ENCODE results near the gene TRMT61A. TPM values are rescaled to one million over a fixed set of nuclear protein-coding genes. Genes with fewer than 3 reads are reported as not detected.

TRMT61A gene
- polyA plus RNA-seq, 1 experiment, result 11.7 TPM

DNA sequence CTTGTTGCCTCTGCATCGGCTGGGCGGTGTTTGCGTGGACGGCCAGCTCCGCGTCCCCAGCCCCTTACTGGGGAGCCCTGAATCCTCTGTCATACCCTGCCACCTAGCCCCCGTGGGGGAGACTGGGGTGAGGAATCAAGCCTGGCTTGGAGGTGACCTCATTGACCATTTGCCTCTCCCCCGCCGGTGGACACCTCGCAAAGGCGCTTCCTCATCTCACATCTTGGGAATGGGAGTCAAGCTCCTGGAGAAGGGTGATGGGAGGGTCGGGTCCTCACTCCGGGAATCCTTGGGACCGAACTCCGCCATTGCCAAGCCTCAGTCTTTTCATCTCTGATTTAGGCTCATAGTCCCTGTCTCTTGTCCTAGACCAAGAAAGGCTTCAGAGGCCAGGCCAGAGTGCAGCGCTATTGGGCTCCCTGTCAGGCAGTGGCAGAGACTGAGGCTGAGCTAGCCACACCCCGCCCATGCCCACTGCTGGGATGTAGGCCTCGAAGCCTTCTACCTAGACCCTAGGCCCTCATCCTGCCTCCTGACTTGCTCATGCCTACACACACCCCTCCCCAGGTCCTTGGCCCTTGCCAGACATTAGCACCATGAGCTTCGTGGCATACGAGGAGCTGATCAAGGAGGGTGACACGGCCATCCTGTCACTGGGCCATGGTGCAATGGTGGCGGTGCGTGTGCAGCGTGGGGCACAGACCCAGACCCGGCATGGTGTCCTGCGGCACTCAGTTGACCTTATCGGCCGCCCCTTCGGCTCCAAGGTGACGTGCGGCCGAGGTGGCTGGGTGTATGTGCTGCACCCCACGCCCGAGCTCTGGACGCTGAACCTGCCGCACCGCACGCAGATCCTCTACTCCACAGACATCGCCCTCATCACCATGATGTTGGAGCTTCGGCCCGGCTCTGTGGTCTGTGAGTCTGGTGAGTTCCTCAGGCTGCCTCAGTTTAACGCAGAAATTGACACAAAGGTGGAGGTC is 678 bp downstream of the TRMT61A start:
- Histone ChIP-seq H3K4me3 (ENCODE audit: low read depth, low read length) (peak overlapping the region; percentile 96), H3K36me3 (ENCODE audit: control insufficient read depth, insufficient read depth, low read length) (peaks cover 5% of the 10 kb centered on the region), H3K27me3 (ENCODE audit: control insufficient read depth, insufficient read depth, low read length) (no peaks in the 10 kb centered on the region)
- DNase-seq (ENCODE audit: low read depth), result no peak
- ChIA-PET POLR2A (no interaction called here), CTCF (interaction anchor here (1.3 to 3.0 kb wide), 5 partner anchors 9 to 30 kb away, joined by 4 to 18 read pairs (median 8); no protein-coding TSS in a partner anchor)
- TF ChIP-seq, protein P1, sequence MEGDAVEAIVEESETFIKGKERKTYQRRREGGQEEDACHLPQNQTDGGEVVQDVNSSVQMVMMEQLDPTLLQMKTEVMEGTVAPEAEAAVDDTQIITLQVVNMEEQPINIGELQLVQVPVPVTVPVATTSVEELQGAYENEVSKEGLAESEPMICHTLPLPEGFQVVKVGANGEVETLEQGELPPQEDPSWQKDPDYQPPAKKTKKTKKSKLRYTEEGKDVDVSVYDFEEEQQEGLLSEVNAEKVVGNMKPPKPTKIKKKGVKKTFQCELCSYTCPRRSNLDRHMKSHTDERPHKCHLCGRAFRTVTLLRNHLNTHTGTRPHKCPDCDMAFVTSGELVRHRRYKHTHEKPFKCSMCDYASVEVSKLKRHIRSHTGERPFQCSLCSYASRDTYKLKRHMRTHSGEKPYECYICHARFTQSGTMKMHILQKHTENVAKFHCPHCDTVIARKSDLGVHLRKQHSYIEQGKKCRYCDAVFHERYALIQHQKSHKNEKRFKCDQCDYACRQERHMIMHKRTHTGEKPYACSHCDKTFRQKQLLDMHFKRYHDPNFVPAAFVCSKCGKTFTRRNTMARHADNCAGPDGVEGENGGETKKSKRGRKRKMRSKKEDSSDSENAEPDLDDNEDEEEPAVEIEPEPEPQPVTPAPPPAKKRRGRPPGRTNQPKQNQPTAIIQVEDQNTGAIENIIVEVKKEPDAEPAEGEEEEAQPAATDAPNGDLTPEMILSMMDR (IDR thresholded peaks at IDR 0.05; ENCODE audit: insufficient read depth, low read depth, low read length), result no peak

DNA sequence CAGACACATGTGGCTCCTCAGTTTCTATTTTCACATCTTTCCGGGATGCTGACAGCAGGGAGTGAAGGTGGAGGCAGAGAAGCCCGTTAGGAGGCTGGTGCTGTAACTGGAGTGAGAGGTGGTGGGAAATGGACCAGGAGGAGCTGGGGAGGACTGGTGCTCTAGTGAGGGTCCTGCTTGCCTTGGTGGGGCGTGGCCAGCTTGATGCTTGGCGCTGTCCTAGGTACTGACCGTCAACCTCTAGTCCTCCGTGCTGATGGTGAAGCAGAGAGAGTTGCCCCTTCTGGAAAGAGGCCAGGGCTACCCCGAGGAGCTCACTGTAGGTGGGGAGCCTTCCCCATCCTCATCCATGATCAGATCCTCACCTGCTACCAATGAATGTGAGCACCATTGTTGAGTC is 1.4 kb downstream of the TRMT61A start:
- TF ChIP-seq, protein P1 (IDR thresholded peaks at IDR 0.05; ENCODE audit: insufficient read depth, low read depth, low read length), result no peak
- Histone ChIP-seq H3K27me3 (ENCODE audit: control insufficient read depth, insufficient read depth, low read length) (no peaks in the 10 kb centered on the region), H3K36me3 (ENCODE audit: control insufficient read depth, insufficient read depth, low read length) (peaks cover 5% of the 10 kb centered on the region), H3K4me3 (ENCODE audit: low read depth, low read length) (no peak overlapping the region)
- ChIA-PET CTCF (interaction anchor here (1.3 to 3.0 kb wide), 3 partner anchors 9 to 17 kb away, joined by 4 to 11 read pairs (median 6); no protein-coding TSS in a partner anchor), POLR2A (no interaction called here)
- no peak for DNase-seq (ENCODE audit: low read depth)

DNA sequence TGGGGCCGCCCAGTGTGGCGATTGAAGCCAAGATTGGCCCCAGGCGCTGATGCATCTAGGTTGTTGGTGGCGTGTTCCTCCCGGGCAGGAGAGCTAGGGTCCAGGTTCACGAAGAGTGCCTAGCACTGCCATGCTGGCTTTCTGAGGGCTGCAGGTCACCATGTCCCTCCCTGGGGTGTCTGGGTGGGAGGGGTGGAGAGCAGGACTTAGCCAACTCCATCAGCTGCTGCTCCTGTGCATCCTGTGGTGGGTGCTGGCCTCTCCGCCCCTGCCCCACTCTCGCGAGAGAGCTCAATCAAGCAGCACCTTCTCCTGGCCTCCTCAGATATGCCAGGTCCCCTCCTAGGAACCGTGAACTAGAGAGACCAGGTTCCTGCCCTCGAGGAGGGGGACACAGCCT is 1.8 kb downstream of the TRMT61A start:
- POLR2A ChIA-PET, result no interaction called here
- Histone ChIP-seq H3K36me3 (ENCODE audit: control insufficient read depth, insufficient read depth, low read length) (peaks cover 5% of the 10 kb centered on the region), H3K4me3 (ENCODE audit: low read depth, low read length) (no peak overlapping the region), H3K27me3 (ENCODE audit: control insufficient read depth, insufficient read depth, low read length) (no peaks in the 10 kb centered on the region)
- TF ChIP-seq, protein P1 (IDR thresholded peaks at IDR 0.05; ENCODE audit: insufficient read depth, low read depth, low read length), result no peak
- DNase-seq (ENCODE audit: low read depth), result no peak
- CTCF ChIA-PET, result interaction anchor here (1.2 to 3.0 kb wide), 4 partner anchors 9 to 17 kb away, joined by 3 to 11 read pairs (median 6); no protein-coding TSS in a partner anchor

DNA sequence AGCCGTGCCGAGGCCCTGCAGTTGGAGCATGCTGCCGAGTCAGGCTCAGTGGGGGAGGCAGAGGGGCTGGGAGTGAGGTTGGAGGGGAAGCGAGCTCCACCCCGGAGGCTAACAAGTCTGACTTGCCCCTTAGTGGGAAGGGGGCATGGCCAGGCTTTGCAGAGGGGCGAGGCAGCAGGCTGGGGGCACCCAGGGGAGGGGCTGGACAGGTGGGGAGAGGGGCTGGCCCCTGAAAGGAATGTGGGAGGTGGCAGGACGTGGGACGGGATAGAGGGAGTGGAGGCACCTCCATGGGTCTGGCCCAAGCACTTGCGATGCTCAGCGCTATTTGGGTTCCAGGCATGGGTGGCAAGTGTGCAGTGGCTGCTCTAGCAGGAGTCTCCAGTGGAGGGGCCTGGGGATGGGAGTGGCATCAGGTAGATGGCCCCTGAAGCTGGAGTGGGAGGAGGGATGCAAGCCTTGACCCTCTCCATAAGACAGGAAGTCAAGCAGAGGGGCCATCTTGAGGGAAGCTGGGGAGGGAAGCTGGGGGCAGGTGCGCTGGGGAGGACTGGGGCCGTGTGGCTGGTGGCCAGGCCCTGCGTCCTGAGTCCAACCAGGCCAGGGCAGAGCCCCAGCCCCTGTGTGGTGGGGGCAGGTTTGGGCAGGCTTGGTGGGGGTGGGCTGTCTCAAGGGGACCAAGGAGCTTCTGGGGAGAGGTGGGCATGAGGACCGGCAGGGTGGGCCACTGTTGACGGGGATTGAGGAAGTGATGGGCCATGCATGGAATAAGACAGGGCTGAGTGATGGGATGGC is 2.6 kb downstream of the TRMT61A start:
- Histone ChIP-seq H3K4me3 (ENCODE audit: low read depth, low read length) (no peak overlapping the region), H3K27me3 (ENCODE audit: control insufficient read depth, insufficient read depth, low read length) (no peaks in the 10 kb centered on the region), H3K36me3 (ENCODE audit: control insufficient read depth, insufficient read depth, low read length) (peaks cover 5% of the 10 kb centered on the region)
- CTCF ChIA-PET, result interaction anchor here (1.2 to 3.0 kb wide), 3 partner anchors 9 to 16 kb away, joined by 3 to 11 read pairs (median 8); no protein-coding TSS in a partner anchor
- POLR2A ChIA-PET, result no interaction called here
- DNase-seq (ENCODE audit: low read depth), result no peak
- TF ChIP-seq, protein P1 (IDR thresholded peaks at IDR 0.05; ENCODE audit: insufficient read depth, low read depth, low read length), result no peak

Data from BJ (cell line).